HepG2 (cell line): ENCODE data around the gene CLCN4. TPM values are rescaled to one million over a fixed set of nuclear protein-coding genes. Genes with fewer than 3 reads are reported as not detected.

Source experiments
- ATAC-seq: fragments of 200-7000 bp; cut with Tn5 transposase; 3 replicates; pipeline ENCODE4 v1.9.1; 2020; ENCODE audit warnings: mild to moderate bottlenecking, moderate library complexity
- BruUV-seq: library from RNA; stranded (reverse); fragments of 400-500 nt; replicated peaks from 2 replicates; lab custom pipeline; 2021; lab: Mats Ljungman, UMichigan
- CTCF ChIA-PET: fragments of 300-600 bp; formaldehyde crosslinking; extraction: SDS; loops from one replicate; lab custom pipeline; 2021; ENCODE audit warnings: low total read pairs, inconsistent platforms, low intra/inter-chr PET ratio; lab: Yijun Ruan, JAX
- POLR2A ChIA-PET: fragments of 350-600 bp; sonication (Branson Sonifier 250); formaldehyde crosslinking; loops from one replicate; lab custom pipeline; 2020; ENCODE audit warnings: antibody characterized with exemption, inconsistent platforms; lab: Yijun Ruan, JAX
- DNase-seq: peaks from one replicate; pipeline ENCODE4 v3.0.0-alpha.2; 2015; ENCODE audit warnings: low spot score
- FAIRE-seq: peaks from 3 replicates; lab custom pipeline; 2011; peaks lifted over from hg19 to GRCh38; lab: Jason Lieb, UNC
- H2AFZ ChIP-seq: one replicate; pipeline ENCODE4 v1.6.1; 2011; ENCODE audit warnings: low read length, inconsistent platforms
- H3K27ac ChIP-seq: fragments of 300-600 bp; 3 replicates; pipeline ENCODE4 v1.8.0; 2011; ENCODE audit warnings: mixed run types, mild to moderate bottlenecking, mixed read lengths, low read length, inconsistent platforms; ENCODE audit not compliant: insufficient read depth; ENCODE audit errors: extremely low read length
- H3K27me3 ChIP-seq, 2 experiments: fragments of 200-600 bp in 1 of 2; 2 replicates in 1 of 2; 3 replicates in 1 of 2; pipeline versions ENCODE4 v1.6.0 to v1.8.0; 2011; ENCODE audit warnings: low read length in 2 of 2, mild to moderate bottlenecking in 2 of 2, moderate library complexity in 2 of 2, inconsistent platforms in 1 of 2; ENCODE audit not compliant: insufficient read depth in 2 of 2, control insufficient read depth in 1 of 2
- H3K36me3 ChIP-seq, 2 experiments: fragments of 200-600 bp in 1 of 2; replicated peaks in 1 of 2; 2 replicates in 1 of 2; 3 replicates in 1 of 2; pipeline versions ENCODE4 v1.5.1 to v1.8.0; 2011; ENCODE audit warnings: low read length in 2 of 2, inconsistent platforms in 1 of 2; ENCODE audit not compliant: insufficient read depth in 2 of 2, control insufficient read depth in 1 of 2
- H3K4me1 ChIP-seq: 2 replicates; pipeline ENCODE4 v1.5.1; 2012; ENCODE audit warnings: low read length, inconsistent platforms; ENCODE audit not compliant: insufficient read depth
- H3K4me2 ChIP-seq: 2 replicates; pipeline ENCODE4 v1.6.0; 2011; ENCODE audit warnings: low read depth, low read length, inconsistent platforms
- H3K4me3 ChIP-seq, 3 experiments: fragments of 200-600 bp in 1 of 3; sonication (generic), shearing (Covaris generic) in 1 of 3; replicated peaks in 1 of 3; 2 replicates each; pipeline ENCODE4 v1.5.1; 2011 to 2016; ENCODE audit warnings: low read length in 3 of 3, inconsistent platforms in 2 of 3, low read depth in 2 of 3, mild to moderate bottlenecking in 2 of 3, control low read depth in 1 of 3, mixed read lengths in 1 of 3; ENCODE audit not compliant: insufficient read depth in 1 of 3
- H3K79me2 ChIP-seq: one replicate; pipeline ENCODE4 v1.6.1; 2011; ENCODE audit warnings: low read length, inconsistent platforms; ENCODE audit not compliant: insufficient read depth
- H3K9ac ChIP-seq: 2 replicates; pipeline ENCODE4 v1.6.0; 2011; ENCODE audit warnings: mild to moderate bottlenecking, low read depth, low read length, inconsistent platforms; ENCODE audit not compliant: insufficient read depth
- H3K9me3 ChIP-seq: 2 replicates; pipeline ENCODE4 v1.5.1; 2012; ENCODE audit warnings: mild to moderate bottlenecking, low read length
- H4K20me1 ChIP-seq: 2 replicates; pipeline ENCODE4 v1.6.0; 2011; ENCODE audit warnings: inconsistent platforms, mild to moderate bottlenecking, low read length, moderate library complexity; ENCODE audit not compliant: insufficient read depth
- NFRKB ChIP-seq: fragments of 450-650 bp; IDR thresholded peaks from 2 replicates; pipeline ENCODE4 v1.6.1; 2017
- SMAD9 ChIP-seq: sonication (generic); formaldehyde crosslinking; IDR thresholded peaks from 2 replicates; pipeline ENCODE4 v1.5.1; 2020; ENCODE audit warnings: mild to moderate bottlenecking, missing genetic modification reagents
- TAF1 ChIP-seq: sonication (generic); formaldehyde crosslinking; IDR thresholded peaks from 2 replicates; pipeline ENCODE4 v1.4.0; 2020; ENCODE audit warnings: missing genetic modification reagents
- TAF15 ChIP-seq: fragments of 200-400 bp; formaldehyde crosslinking; IDR thresholded peaks from one replicate; pipeline ENCODE4 v1.6.1; 2018; ENCODE audit warnings: mild to moderate bottlenecking, low read depth, low read length; ENCODE audit not compliant: poor library complexity, severe bottlenecking
- ZNF337 ChIP-seq: sonication (generic); formaldehyde crosslinking; IDR thresholded peaks from 2 replicates; pipeline ENCODE4 v1.5.1; 2020; ENCODE audit warnings: missing genetic modification reagents, low read depth, mild to moderate bottlenecking, borderline replicate concordance
- ZNF510 ChIP-seq: sonication (generic); formaldehyde crosslinking; IDR thresholded peaks from 2 replicates; pipeline ENCODE4 v1.4.0; 2020; ENCODE audit warnings: low read depth, mild to moderate bottlenecking, missing genetic modification reagents
- WGBS: methylation state at CpG from one replicate; pipeline ENCODE4 v1.1.6; 2017; ENCODE audit warnings: low lambda C conversion rate; 5-methylcytosine and 5-hydroxymethylcytosine counted together
- in situ Hi-C: cut with HindIII; loops from 2 replicates; pipeline ENCODE4 v1.10.0; 2017; ENCODE audit warnings: low pct_unique_long_range_greater_than_20kb; ENCODE audit not compliant: extremely low pct_ligation_motif_present
- intact Hi-C: fragments of 100-400 bp; cut with micrococcal nuclease; formaldehyde crosslinking; loops from one replicate; pipeline ENCODE4 v1.10.0; 2022; ENCODE audit not compliant: unreplicated experiment
- polyA plus RNA-seq, 8 experiments: library from polyadenylated mRNA; depleted of rRNA in 3 of 8; stranded (reverse) in 7 of 8; unstranded in 1 of 8; fragments of >200 nt; fragmentation: Illumina TruSeq in 4 of 8; extraction: Trizol in 4 of 8; gene quantifications; 2 replicates each; pipeline versions ENCODE4 v1.2.1 to v1.2.3, GENCODE V29; 2011 to 2016; ENCODE audit warnings: low read depth in 4 of 8, missing spikeins in 1 of 8, mixed read lengths in 1 of 8; ENCODE audit not compliant: insufficient read depth in 1 of 8
- total RNA-seq, 5 experiments: library from RNA; depleted of rRNA; stranded (reverse); fragments of >200 nt; fragmentation: Illumina TruSeq; extraction: Trizol; gene quantifications; 2 replicates each; pipeline ENCODE4 v1.2.3, GENCODE V29; 2016; ENCODE audit warnings: low read depth in 1 of 5
- TF ChIP-seq, protein P1 (sequence below), 2 experiments: sonication (generic) in 1 of 2; formaldehyde crosslinking in 1 of 2; IDR thresholded peaks; 2 replicates each; pipeline versions ENCODE4 v1.4.0 to v1.6.1; 2016 to 2020; ENCODE audit warnings: borderline replicate concordance in 1 of 2, low read depth in 1 of 2, mild to moderate bottlenecking in 1 of 2, missing genetic modification reagents in 1 of 2

The CLCN4 gene
- total and polyA plus RNA-seq, 2 of the 13 experiments (the other 11 are each of a cell fraction or from before 2014, with no cell fraction given), result 1.8 to 2.5 TPM

- POLR2A ChIA-PET, result no interaction called here
- BruUV-seq, result no TSS peak
These were observed 38.9 kb upstream of the CLCN4 start for GRCh38 chrX:10117864-10118377.

More at GRCh38 chrX:10117864-10118377, 38.9 kb upstream of the CLCN4 start:
- no peak for TF ChIP-seq SMAD9
- TF ChIP-seq, protein P1, sequence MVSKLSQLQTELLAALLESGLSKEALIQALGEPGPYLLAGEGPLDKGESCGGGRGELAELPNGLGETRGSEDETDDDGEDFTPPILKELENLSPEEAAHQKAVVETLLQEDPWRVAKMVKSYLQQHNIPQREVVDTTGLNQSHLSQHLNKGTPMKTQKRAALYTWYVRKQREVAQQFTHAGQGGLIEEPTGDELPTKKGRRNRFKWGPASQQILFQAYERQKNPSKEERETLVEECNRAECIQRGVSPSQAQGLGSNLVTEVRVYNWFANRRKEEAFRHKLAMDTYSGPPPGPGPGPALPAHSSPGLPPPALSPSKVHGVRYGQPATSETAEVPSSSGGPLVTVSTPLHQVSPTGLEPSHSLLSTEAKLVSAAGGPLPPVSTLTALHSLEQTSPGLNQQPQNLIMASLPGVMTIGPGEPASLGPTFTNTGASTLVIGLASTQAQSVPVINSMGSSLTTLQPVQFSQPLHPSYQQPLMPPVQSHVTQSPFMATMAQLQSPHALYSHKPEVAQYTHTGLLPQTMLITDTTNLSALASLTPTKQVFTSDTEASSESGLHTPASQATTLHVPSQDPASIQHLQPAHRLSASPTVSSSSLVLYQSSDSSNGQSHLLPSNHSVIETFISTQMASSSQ (IDR thresholded peaks at IDR 0.05; ENCODE audit: low read depth), result no peak
- TF ChIP-seq, protein P1 (CRISPR knock-in tag; IDR thresholded peaks at IDR 0.05; ENCODE audit: borderline replicate concordance), result no peak
- no peak for TF ChIP-seq ZNF337
- no peak for TF ChIP-seq ZNF510
- no peak for TF ChIP-seq NFRKB
- TF ChIP-seq TAF15, result no peak
- no peak for TF ChIP-seq TAF1 (CRISPR knock-in tag)
- DNase-seq, result no peak
- no peak for FAIRE-seq
- in situ Hi-C loops (no loop called here), intact Hi-C loops (loop anchor here (2.0 to 5.0 kb wide), 3 partner anchors 51 to 243 kb away; no protein-coding TSS in a partner anchor)
- no peak overlapping the region for H2AFZ ChIP-seq
- H4K20me1 ChIP-seq, result no peaks in the 10 kb centered on the region
- H3K4me3 ChIP-seq, result no peak overlapping the region
- H3K79me2 ChIP-seq, result no peaks in the 10 kb centered on the region
- no peak overlapping the region for H3K9ac ChIP-seq
- ATAC-seq, result no peak
- H3K27me3 ChIP-seq, result no peaks in the 10 kb centered on the region
- no peak overlapping the region for H3K27ac ChIP-seq
- H3K4me2 ChIP-seq, result no peak overlapping the region
- no peaks in the 10 kb centered on the region for H3K4me1 ChIP-seq
- WGBS, result 94% methylated on average over 8 of the region's 9 CpGs
- H3K9me3 ChIP-seq, result no peaks in the 10 kb centered on the region
- CTCF ChIA-PET, result interaction anchor here (1.3 to 9.2 kb wide), 6 partner anchors 17 to 243 kb away, joined by 4 to 696 read pairs (median 68); no protein-coding TSS in a partner anchor
- H3K36me3 ChIP-seq, result no peaks in the 10 kb centered on the region; a peak in 1 of 5 replicates
